Liver (tissue), 3 donors: ENCODE results near the gene C3orf22.
A peak's percentile ranks its signal among the peaks of the same experiment; 100 is the strongest.

Experiments
- CTCF ChIP-seq: fragments of 150-350 bp; IDR thresholded peaks from 2 replicates; pipeline ENCODE4 v1.5.1; 2017; ENCODE audit warnings: improper control_type of control experiment, low read depth, low read length; ENCODE audit not compliant: missing input control
- GABPA ChIP-seq, 2 donors: IDR thresholded peaks in 1 of 2; conservative IDR thresholded peaks in 1 of 2; 2 replicates each; pipeline ENCODE4 v1.6.1; 2016; ENCODE audit warnings: antibody characterized with exemption in 2 of 2, mild to moderate bottlenecking in 1 of 2, moderate library complexity in 1 of 2
- TF ChIP-seq, protein P1 (sequence below): IDR thresholded peaks from 2 replicates; pipeline ENCODE4 v1.6.1; 2016; ENCODE audit warnings: antibody characterized with exemption, mild to moderate bottlenecking
- donor health status: healthy.
- donor health status: healthy.

GRCh38 chr3:126525853-126526667, 32.7 kb downstream of the C3orf22 start:
- TF ChIP-seq, protein P1, sequence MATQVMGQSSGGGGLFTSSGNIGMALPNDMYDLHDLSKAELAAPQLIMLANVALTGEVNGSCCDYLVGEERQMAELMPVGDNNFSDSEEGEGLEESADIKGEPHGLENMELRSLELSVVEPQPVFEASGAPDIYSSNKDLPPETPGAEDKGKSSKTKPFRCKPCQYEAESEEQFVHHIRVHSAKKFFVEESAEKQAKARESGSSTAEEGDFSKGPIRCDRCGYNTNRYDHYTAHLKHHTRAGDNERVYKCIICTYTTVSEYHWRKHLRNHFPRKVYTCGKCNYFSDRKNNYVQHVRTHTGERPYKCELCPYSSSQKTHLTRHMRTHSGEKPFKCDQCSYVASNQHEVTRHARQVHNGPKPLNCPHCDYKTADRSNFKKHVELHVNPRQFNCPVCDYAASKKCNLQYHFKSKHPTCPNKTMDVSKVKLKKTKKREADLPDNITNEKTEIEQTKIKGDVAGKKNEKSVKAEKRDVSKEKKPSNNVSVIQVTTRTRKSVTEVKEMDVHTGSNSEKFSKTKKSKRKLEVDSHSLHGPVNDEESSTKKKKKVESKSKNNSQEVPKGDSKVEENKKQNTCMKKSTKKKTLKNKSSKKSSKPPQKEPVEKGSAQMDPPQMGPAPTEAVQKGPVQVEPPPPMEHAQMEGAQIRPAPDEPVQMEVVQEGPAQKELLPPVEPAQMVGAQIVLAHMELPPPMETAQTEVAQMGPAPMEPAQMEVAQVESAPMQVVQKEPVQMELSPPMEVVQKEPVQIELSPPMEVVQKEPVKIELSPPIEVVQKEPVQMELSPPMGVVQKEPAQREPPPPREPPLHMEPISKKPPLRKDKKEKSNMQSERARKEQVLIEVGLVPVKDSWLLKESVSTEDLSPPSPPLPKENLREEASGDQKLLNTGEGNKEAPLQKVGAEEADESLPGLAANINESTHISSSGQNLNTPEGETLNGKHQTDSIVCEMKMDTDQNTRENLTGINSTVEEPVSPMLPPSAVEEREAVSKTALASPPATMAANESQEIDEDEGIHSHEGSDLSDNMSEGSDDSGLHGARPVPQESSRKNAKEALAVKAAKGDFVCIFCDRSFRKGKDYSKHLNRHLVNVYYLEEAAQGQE = no peak
- TF ChIP-seq CTCF (peak; percentile 9), GABPA (IDR thresholded peaks at IDR 0.05 in 1 of 2, conservative IDR thresholded peaks at IDR 0.05 in 1 of 2) (no peak)
